ENCODE measurements around the gene PLEKHG7.
"Not testable (repeated sequence)": the region's sequence is repeated elsewhere in the genome, so short reads cannot be mapped to it uniquely, and the experiment has no call there.

DNA sequence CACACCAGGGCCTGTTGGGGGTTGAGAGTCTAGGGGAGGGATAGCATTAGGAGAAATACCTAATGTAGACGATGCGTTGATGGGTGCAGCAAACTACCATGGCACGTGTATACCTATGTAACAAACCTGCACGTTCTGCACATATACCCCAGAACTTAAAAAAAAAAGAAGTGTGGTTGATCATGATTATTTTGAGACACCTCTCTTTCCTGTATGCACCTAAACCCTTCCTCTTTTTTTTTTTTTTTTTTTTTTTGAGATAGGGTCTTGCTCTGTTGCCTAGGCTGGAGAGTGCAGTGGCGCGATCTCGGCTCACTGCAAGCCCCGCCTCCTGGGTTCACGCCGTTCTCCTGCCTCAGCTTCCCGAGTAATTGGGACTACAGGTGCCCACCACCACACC, 31.3 kb upstream of the PLEKHG7 start:
- not testable (repeated sequence) for TF ChIP-seq EZH2 (IDR thresholded peaks at IDR 0.05; ENCODE audit: insufficient read depth, poor library complexity, severe bottlenecking); EZH2phosphoT487 (IDR thresholded peaks at IDR 0.05; ENCODE audit: insufficient read depth, low read depth)

Data from GM23248 (cell line).